Measurements from ENCODE around the gene C10orf62.

Gene C10orf62

DNA sequence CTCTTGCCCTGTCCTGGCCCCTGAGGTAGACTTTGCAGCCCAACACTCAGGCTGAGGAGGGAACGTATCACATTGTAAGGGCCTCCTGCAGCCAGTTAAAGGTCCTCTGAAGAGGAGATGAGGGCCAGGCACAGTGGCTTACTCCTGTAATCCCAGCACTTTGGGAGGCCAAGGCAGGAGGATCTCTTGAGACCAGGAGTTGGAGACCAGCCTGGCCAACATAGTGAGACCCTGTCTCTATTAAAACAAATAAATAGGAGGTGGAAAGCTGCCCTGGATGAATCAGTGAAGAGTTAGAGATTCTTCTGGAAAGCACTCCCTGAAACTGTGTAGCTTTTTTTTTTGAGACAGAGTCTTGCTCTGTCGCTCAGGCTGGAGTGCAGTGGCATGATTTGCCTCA is 2.3 kb upstream of the C10orf62 start:
- DNase-seq = no peak

DNA sequence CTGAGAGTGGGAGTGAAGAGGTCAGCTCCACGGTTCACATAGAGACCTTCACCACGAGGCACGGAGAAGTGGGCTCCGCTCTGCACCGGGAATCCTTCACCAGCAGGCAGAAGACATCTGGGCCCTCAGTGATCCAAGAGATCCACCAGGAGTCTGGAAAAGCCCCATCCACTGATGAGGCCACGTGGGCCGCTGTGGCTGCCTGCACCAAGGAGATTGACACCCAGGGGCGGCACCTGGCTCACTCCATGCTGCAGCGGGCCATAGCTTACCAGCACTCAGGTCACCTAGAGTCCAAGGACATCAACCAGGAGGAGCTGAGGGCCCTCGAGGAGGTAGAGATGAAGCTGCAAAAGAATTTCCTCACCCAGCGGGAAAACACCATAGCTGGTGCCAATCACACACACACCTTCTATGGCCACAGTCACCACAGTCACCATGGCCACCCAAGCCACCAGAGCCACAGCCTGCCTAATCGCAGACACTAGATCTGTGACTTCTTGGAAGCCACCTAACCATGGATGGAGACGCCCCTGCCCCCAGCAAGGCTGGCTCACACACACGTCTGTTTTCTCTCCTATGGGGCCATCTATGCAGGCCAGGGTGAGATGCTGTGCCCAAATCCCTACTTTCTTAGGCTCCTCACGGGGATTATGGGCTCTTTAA is 694 bp downstream of the C10orf62 start:
- no peak for DNase-seq

DNA sequence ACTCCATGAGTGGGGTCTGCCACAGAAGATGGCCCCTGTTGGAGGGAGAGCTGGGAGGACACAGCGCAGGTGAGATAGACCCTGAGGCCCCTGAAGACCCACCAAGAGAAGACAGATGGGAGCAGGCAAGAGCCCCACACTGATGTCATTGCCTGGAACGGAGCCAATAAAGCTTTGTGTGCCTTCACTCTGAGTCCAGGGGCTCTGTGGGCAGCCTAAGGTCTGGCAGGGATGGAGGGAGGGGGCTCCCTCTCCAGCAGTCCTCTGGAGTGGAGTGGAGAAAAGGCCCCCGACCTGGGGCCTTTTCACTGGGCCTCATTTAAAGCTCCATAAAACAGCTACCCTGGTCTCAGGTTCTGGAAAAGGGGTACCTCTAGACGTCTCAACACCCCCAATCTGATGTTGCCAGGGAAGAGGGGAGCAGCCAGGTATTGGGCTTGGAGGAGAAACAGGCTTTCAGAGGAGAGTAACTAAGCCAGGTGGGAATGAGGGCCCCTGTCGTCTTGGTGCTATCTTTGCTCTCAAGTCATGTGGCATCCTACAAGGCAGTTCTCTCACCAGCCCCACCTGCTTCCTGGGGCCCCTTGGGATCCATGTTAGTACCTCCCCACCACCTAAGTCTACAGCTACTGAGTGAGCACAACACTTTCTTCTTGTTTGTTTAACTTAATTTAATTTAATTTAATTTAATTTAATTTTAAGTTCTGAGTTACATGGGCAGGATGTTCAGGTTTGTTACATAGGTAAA is 1.4 kb downstream of the C10orf62 start:
- no peak for DNase-seq

DNA sequence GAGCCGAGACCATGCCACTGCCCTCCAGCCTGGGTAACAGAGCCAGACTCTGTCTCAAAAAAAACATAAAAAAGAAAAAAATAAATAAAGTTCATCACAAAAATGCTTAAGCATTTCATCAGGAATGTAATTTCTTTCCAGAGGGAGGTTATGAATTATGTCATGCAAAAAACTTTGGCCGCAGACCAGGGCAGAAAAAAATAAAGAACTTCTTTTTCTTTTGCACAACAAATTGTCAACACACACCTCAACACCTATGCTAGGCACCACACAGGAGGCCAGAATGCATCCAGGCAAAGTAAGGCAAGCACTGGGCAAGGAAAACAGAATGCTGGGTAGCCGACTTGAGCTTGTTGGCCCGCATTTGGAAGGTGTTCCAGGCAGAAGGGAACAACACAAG is 3.9 kb downstream of the C10orf62 start:
- no peak for DNase-seq

DNA sequence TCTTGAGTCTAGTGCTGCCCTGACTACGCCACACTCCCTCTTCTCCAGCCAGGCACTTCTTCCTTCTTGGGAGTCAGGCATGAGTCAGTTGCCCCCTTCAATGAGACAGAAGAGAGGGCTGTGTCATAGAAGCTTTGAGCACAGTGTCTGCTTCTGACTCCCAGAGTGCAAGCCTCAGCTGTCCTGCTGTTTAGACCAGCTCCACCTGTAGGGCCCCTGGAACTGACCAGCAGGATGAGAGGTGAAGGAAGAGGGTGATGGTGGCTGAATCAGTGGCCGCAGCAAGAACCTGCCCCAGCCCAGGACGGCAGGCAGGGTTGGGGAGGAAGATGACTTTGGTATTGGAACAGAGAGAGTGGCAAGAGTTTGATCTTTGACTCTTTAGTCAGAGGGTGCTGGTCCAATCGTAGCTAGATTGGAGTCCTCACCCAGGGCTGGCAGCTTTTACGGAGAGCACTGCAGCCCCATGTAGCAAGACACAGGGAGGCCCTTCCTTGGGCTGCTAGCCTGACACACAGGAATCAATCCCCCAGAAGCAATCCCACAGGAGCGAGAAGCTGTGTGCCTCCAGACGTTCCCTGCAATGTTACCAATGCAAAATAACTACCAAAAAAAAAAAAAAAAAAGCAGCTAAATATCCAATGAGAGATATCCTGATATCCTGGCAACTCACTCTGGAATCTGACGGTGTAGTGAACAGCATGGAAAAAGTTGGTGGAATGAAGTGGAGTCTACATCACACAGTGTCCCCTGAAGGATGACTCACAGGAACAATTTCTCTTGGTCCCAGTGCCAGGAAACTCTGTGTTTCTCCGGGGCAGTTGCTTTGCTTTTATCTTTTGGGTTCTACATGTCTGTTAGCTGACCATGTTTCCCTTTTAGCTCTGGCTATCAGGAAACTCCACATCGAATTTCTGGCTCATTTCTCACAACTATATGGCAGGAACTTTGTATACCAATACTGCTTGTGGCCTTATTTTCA is 6.9 kb downstream of the C10orf62 start:
- no peak for DNase-seq

DNA sequence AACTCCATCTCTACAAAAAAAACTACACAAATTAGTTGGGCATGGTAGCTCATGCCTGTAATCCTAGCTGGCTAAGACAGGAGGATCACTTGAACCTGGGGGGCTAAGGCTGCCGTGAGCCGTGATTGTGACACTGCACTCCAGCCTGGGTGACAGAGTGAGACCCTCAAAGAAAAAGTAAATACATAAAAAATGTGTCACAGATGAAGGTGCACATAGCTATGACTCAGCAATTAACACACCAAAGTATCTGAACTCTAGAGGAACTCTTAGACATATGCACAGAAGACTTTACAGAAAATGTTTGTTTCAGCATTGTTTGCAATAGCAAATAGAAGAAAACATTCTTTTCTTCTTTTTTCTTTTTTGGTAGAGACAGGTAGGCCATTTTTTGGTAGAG is 8.3 kb downstream of the C10orf62 start:
- no peak for DNase-seq

DNA sequence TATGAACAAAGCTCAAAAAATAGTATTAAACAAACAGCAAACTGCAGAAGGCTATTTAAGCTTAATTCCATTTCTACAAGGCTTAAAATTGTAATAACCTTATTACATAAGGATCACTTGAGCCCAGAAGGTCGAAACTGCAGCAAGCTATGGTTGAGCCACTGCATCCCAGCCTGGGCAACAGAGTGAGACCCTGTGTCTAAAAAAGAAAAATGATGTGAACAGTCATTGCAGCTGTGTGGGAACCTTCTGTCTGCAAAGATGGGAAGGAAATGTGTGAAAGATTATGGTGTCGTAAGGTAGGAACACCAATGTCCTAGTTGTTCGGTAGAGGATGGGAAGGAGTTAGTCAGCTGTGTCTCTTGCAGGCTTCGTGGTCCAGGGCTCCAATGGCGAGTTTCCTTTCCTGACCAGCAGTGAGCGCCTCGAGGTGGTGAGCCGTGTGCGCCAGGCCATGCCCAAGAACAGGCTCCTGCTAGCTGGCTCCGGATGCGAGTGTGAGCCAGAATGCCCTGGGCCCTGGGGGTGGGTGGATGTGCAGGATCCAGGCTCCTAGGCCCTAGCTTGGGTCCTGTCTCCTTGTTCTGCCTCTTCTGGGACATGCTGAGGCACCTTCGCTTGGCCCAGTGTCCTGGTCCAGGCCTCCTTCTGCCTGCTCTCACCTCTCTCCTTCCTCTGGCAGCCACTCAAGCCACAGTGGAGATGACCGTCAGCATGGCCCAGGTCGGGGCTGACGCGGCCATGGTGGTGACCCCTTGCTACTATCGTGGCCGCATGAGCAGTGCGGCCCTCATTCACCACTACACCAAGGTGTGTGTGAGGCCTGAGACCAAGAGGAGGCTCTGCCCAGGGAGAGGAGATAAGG is 9.1 kb downstream of the C10orf62 start:
- DNase-seq = no peak

DNA sequence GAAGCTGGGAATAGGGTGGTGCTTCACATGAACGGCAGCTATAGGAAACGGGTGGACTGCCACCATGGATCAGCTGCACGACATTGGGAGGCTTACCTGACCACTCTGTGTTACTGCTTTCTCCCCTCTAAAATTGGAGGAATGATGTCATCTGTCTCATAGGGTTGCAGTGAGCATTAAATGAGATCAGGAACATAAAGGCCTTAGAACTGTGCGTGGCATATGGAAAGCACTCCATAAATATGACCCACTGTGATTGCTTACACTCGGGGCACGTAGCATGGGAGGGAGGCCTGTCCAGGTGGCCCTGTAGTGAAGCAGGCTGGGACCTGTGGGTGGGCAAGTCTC is 9.7 kb downstream of the C10orf62 start:
- no peak for DNase-seq

DNA sequence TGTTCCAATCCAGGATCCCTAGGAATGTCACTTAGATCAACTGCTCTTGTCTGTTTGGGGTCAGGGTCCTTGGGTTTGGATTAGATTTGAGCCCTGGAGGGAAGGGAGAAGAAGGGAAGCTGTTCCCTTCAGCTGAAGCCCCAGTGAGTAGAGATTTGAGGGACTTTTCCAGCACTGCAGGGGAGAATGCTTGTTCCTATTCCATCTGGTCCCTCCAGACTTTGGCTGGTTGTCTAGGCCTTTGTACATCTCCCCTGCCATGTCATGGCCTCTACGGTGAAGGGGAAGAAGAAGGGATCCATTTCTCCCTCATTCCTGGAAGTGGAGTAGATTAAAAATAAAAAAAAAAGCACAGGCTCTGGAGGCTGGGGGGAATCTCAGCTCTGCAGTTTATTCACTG is 11.1 kb downstream of the C10orf62 start:
- no peak for DNase-seq

DNA sequence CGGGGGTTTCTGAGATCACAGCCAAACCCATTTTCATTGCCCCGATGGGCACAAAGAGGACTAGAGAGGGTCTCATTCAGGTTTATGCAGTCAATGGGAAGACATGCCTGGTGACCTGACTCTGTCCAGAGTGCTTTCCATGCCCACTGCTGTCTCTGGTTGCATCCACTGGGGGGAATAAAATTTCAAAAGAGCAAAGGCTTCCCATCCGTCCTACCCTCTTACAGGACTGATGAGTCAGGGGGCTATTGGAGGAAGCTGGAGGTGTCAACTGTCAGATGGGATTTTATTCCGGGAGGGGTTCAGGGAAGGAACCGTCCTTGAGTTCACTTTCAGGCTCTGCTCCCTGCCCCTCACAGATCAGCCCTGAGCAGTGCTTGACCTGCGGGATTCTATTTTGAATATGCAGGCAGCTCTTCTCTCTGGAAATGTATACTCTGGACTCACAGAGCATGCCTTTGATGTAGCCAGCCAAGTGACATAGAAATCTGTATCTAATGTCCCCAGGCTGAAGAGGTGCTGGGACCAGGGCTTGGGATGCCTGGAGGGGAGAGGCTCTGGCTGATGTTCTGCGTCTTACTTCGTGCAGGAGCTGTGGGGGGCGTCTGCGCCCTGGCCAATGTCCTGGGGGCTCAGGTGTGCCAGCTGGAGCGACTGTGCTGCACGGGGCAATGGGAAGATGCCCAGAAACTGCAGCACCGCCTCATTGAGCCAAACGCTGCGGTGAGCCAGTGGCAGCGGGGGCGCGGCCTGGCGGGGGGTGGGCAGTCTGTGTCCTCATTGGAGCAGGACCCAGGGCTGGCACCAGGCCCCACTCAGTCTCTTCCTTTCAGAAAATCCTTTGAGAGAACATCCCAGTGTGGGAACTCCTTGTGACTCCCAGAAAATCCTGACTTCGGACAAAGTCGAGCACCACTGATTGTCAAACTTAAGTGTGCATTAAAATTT is 12.0 kb downstream of the C10orf62 start:
- no peak for DNase-seq

DNA sequence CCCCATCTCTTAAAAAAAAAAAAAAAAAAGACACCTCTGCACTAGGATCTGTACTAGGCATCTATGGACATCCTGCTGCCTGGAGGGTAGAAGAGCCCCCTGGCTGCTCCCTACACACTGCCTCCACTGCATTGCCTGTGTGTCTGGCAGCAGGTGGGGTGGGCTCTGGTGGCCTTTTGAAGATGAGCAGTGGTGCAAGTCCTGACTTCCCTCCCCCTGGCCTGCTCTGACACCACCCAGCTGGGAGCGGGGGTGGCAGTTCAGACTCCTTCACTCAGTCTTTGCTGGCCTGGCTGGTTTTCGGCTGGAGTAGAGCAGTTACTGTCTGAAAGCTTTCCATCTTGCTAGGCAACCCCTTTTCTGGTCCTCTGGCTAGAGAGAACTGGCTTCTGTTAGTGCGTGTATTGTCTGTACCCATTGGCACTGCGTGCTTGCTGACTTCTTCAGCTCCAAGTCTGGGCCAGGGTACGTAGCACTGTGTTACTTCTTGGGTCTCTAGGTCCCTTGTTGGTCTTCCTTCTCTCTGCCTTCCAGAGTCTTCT is 17.6 kb downstream of the C10orf62 start:
- no peak for DNase-seq

DNA sequence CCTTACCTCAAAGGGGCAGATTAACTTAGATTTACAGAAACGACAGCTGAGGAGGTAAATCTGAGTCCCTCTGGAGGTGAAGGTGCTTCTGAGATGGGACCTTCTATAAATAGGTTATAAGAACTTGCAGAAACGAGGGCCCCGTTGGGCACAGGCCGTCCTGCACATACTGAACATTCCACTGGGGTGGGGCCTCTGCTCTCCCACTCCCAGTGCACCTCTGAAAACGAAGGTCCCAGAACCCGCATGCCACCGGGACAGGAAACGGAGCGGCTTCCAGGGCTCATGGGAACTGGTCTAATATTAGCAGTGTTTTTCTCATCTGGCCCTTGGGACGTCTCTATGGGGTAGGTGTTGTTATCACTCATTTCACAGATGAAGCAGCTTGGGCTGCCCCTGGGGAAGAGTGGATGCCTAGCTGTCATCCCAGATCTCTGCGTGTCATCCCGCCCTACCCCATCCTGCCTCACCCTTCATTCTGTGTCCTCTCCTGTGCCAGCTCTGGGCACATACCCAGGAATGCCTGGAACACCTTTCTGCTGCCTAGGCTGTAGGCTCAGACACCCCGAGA is 19.6 kb downstream of the C10orf62 start:
- no peak for DNase-seq

DNA sequence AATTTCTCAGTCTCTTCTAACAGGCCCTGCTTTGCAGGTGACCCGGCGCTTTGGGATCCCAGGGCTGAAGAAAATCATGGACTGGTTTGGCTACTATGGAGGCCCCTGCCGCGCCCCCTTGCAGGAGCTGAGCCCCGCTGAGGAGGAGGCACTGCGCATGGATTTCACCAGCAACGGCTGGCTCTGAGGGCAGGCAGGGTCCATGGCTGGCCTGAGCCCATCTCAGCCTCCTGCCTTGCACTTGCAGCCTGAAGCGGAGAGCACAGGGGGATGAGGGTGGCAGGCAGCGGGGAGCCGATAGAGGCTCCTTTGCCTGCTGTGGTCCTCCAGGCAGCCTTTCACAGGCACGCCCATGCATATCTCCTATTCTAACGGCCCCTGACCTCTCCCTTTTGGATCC is 22.0 kb downstream of the C10orf62 start:
- DNase-seq = no peak

DNA sequence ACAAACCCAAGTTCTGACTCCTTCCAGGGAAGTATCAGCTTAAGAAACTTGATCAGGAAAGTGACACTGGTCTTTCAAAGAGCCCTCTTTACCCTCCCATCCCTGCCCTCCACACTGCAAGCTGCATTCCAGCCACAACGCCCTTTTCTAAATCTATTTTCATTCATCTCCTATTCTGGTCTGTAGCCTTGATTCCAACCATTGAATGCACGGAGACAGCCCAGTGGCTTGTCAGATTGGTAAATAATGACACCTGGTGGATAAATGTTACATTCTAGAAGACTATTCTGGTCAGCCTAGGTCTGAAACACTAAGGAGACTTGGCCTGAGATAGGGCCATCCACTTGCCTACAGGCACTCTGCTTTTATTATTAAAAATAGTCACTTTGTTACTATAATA is 22.9 kb downstream of the C10orf62 start:
- DNase-seq = peak; percentile 2

DNA sequence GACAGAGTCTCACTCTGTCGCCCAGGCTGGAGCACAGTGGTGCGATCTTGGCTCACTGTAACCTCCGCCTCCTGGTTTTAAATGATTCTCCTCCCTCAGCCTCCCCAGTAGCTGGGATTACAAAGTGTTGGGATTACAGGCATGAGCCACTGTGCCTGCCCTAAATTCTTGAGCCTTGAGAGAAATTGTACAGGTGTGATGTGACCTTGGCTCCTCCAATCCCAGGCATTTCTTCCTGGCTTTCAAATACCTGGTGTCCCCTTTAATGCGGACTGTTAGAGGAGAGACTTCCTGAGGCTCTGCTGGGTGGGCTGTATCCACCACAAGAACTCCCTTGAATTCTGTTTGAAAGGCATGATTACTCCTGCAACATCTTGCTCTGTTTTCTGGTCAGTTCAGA is 28.8 kb downstream of the C10orf62 start:
- DNase-seq = no peak

DNA sequence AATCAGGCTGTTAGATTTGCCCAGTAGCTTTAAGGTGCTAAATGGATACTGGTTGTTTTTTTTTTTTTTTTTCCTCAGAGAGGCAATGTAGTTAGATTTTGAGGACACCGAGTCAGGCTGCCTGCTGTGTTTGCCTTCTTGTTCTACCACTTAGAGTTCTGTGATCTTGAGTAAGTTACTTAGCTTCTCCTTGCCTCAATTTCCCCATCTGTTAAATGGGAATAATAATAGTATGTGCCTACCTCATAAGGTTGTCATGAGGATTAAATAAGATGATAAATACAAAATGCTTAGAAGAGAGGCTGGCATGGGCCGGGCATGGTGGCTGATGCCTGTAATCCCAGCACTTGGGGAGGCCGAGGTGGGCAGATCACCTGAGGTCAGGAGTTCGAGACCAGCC is 29.2 kb downstream of the C10orf62 start:
- DNase-seq = no peak

DNA sequence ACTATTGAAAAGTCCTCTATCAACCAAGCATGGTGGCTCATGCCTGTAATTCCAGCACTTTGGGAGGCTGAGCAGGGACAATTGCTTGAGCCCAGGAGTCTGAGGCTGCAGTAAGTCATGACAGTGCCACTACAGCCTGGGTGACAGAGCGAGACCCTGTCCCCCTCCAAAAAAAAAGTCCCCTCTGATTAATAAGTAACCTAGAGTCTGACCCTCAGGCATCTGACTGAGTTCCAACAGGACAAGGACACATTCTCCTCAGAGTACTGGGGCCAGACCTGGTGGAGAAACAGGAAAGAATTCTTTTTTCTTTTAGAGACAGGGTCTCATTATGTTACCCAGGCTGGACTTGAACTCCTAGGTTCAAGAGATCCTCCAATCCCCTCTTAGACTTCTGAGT is 33.8 kb downstream of the C10orf62 start:
- DNase-seq = no peak

DNA sequence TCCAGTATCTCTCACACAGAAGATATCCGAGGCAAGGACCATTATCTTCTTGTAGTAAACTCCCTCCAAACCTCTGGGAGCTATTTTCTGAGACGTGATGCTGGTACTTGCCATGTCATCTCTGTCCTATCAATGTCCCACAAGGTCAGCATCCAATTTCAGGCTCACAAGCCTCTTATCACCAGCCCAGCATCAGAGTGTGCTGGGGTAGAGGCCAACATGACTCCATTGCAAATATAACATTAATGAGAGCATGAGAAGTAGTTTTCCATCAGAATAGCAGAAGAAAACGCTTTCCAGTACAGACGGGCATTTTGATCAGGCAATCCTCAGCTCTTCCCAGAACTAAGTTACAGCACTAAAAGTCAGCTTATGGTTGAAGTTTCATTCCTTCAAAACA is 38.2 kb downstream of the C10orf62 start:
- DNase-seq = no peak

DNA sequence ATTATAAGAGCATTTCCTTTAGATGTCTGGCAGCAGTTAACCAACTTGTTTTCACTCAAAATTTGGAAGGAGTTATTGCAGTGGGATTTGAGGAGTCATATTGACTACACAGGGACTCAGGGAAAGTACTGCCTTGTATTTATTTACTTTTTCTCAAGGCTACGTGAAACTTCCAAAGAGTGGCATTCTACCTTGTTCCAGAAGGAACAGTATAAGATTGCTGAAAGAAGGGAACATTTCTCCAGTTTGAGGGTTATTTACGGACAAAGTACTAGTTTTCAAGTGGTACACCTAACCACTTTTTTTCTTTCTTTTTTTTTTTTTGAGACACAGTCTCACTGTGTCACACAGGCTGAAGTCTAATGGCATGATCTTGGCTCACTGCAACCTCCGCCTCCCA is 38.7 kb downstream of the C10orf62 start:
- DNase-seq = no peak

DNA sequence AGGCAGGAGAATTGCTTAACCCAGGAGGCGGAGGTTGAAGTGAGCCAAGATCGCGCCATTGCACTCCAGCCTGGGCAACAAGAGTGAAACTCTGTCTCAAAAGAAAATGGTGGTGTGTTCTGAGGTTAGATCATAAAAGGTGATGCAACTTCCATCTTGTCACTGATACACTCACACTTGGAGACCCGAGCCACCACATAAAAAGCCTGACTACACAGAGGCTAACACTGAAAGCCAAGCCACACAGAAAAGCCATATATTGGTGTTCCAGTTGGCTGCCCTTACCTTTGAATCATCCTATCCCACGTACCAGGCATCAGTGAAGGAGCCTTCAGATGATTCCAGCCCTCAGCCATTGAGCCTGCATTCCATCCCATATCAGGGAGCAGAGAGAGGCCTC is 39.8 kb downstream of the C10orf62 start:
- DNase-seq = no peak

DNA sequence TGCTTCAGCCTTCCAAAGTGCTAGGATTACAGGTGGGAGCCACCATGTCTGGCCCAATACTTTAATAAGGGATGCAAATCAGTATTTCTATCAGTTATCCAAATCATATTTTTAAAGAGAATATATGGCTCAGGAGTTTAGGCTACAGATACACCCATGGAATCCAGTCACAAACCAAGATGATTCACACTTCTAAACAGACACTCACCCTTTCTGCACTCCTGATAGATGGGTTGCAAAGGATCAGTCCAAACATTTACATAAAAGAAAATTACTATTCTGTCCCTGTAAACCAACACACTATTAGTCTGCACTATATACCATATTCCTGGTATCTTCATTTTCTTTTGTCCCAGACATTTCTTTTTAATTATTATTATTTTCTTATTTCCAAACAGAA is 41.6 kb downstream of the C10orf62 start:
- DNase-seq = no peak
